Spleen (tissue), 11 donors: ENCODE data around the gene NLRP10. TPM values are rescaled to one million over a fixed set of nuclear protein-coding genes. Genes with fewer than 3 reads are reported as not detected.
"Not testable (repeated sequence)": the region's sequence is repeated elsewhere in the genome, so short reads cannot be mapped to it uniquely, and the experiment has no call there.

Experiments
- DNase-seq: peaks from one replicate; pipeline ENCODE4 v3.0.0-alpha.2; 2020
- H3K27ac ChIP-seq, 8 donors: fragments of 200-600 bp; sonication (generic) in 7 of 8; 1 replicate in 4 of 8; 2 replicates in 4 of 8; pipeline versions ENCODE4 v1.5.0 to v1.8.0; 2016 to 2021; ENCODE audit warnings: inconsistent platforms in 4 of 8, mild to moderate bottlenecking in 4 of 8, moderate library complexity in 1 of 8
- H3K27me3 ChIP-seq, 7 donors: fragments of 200-600 bp; sonication (generic) in 6 of 7; replicated peaks in 1 of 7; 1 replicate in 4 of 7; 2 replicates in 3 of 7; pipeline versions ENCODE4 v1.5.0 to v1.8.0; 2016 to 2021; ENCODE audit warnings: inconsistent platforms in 3 of 7, mild to moderate bottlenecking in 1 of 7
- H3K36me3 ChIP-seq, 6 donors: fragments of 200-600 bp; sonication (generic) in 5 of 6; 1 replicate in 4 of 6; 2 replicates in 2 of 6; pipeline versions ENCODE4 v1.5.0 to v1.8.0; 2016 to 2021; ENCODE audit warnings: inconsistent platforms in 2 of 6
- H3K4me1 ChIP-seq, 6 donors: fragments of 200-600 bp; sonication (generic) in 5 of 6; 1 replicate in 3 of 6; 2 replicates in 3 of 6; pipeline versions ENCODE4 v1.5.0 to v1.8.0; 2016 to 2021; ENCODE audit warnings: inconsistent platforms in 3 of 6
- H3K4me3 ChIP-seq, 8 donors: fragments of 200-600 bp; sonication (generic) in 7 of 8; 1 replicate in 4 of 8; 2 replicates in 4 of 8; pipeline versions ENCODE4 v1.5.0 to v1.8.0; 2016 to 2021; ENCODE audit warnings: inconsistent platforms in 4 of 8, mild to moderate bottlenecking in 4 of 8, moderate library complexity in 2 of 8
- H3K9me3 ChIP-seq, 8 donors: fragments of 200-600 bp; sonication (generic) in 7 of 8; 1 replicate in 4 of 8; 2 replicates in 4 of 8; pipeline versions ENCODE4 v1.5.0 to v1.8.0; 2016 to 2021; ENCODE audit warnings: inconsistent platforms in 4 of 8
- POLR2A ChIP-seq, 3 donors: fragments of 450-650 bp; IDR thresholded peaks; one replicate each; pipeline ENCODE4 v1.5.1; 2017; ENCODE audit warnings: antibody characterized with exemption in 3 of 3, mild to moderate bottlenecking in 1 of 3
- POLR2AphosphoS5 ChIP-seq, 3 donors: sonication (generic); formaldehyde crosslinking; IDR thresholded peaks; one replicate each; pipeline ENCODE4 v1.5.1; 2017; ENCODE audit warnings: antibody characterized with exemption in 3 of 3
- WGBS, 5 donors: extraction: QIAGEN DNeasy Blood & Tissue Kit in 3 of 5; methylation state at CpG; one replicate each; pipeline versions ENCODE4 v1.1.5 to v1.1.7; 2013 to 2018; 5-methylcytosine and 5-hydroxymethylcytosine counted together
- intact Hi-C: fragments of 100-400 bp; cut with DNase I; formaldehyde crosslinking; loops from one replicate; pipeline ENCODE4 v1.15.0; 2023; ENCODE audit warnings: low total_unique reads
- polyA plus RNA-seq, 3 donors: library from polyadenylated mRNA; stranded (reverse); fragments of 200-250 nt; gene quantifications; one replicate each; pipeline ENCODE4 v1.2.1, GENCODE V29; 2013
- total RNA-seq, 7 donors: library from RNA; depleted of rRNA in 3 of 7; stranded (reverse); fragments of >200 nt in 3 of 7; fragmentation: NEBNext Ultra II Directional in 4 of 7; extraction: Animal tissue kit (Norgen Biotek cat#: 25700) in 4 of 7; gene quantifications; one replicate each; pipeline versions ENCODE4 v1.1.0 to v1.2.1, GENCODE V29; 2016 to 2021
- TF ChIP-seq, protein P1 (sequence below), 11 experiments: fragments of 200-600 bp in 7 of 11; fragments of 450-650 bp in 4 of 11; sonication (generic) in 4 of 11; IDR thresholded peaks in 8 of 11; conservative IDR thresholded peaks in 3 of 11; 1 replicate in 7 of 11; 2 replicates in 4 of 11; pipeline versions ENCODE4 v1.4.0 to v1.8.0; 2016 to 2021; ENCODE audit warnings: antibody characterized with exemption in 11 of 11, inconsistent platforms in 4 of 11, mild to moderate bottlenecking in 1 of 11
- donor health status: healthy with polysubstance abuse.
- donor health status: DM: no; HTN: no; CAD: no; lungs with moderate emphysema.
- donor health status: DM: no; HTN: no; CAD: no.
- donor health status: Bipolar disorder and iron deficiency.
- donor health status: healthy.
- donor health status: DM: no; HTN: no; CAD: no.
- donor health status: DM: yes; HTN: yes; CAD: no.

Gene NLRP10
- total and polyA plus RNA-seq, 10 donors: not detected

DNA sequence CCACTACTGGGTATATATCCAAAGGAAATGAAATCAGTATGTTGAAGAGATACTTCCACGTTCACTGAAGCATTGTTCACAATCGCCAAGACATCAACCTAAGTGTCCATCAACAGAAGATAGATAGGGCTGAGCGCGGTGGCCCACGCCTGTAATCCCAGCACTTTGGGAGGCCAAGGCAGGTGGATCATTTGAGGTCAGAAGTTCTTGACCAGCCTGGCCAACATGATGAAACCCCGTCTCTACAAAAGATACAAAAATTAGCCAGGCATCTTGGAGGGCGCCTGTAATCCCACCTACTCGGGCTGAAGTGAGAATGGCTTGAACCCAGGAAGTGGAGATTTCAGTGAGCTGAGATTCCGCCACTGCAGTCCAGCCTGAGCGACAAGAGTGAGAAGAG, 34.5 kb upstream of the NLRP10 start:
- Histone ChIP-seq H3K27me3 (no peaks in the 10 kb centered on the region), H3K9me3 (no peaks in the 10 kb centered on the region), H3K36me3 (peaks cover 6 to 64% (median 53%) of the 10 kb centered on the region in 6 donors), H3K27ac (no peak overlapping the region), H3K4me1 (peaks cover 0 to 3% (median 0%) of the 10 kb centered on the region in 6 donors), H3K4me3 (no peak overlapping the region)
- WGBS, 5 donors: 94 to 97% (median 96%) methylated on average over 10 of the region's 10 CpGs
- TF ChIP-seq, protein P1, sequence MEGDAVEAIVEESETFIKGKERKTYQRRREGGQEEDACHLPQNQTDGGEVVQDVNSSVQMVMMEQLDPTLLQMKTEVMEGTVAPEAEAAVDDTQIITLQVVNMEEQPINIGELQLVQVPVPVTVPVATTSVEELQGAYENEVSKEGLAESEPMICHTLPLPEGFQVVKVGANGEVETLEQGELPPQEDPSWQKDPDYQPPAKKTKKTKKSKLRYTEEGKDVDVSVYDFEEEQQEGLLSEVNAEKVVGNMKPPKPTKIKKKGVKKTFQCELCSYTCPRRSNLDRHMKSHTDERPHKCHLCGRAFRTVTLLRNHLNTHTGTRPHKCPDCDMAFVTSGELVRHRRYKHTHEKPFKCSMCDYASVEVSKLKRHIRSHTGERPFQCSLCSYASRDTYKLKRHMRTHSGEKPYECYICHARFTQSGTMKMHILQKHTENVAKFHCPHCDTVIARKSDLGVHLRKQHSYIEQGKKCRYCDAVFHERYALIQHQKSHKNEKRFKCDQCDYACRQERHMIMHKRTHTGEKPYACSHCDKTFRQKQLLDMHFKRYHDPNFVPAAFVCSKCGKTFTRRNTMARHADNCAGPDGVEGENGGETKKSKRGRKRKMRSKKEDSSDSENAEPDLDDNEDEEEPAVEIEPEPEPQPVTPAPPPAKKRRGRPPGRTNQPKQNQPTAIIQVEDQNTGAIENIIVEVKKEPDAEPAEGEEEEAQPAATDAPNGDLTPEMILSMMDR (IDR thresholded peaks at IDR 0.05 in 8 of 11, conservative IDR thresholded peaks at IDR 0.05 in 3 of 11): no peak
- no peak for TF ChIP-seq POLR2A (IDR thresholded peaks at IDR 0.05)
- TF ChIP-seq POLR2AphosphoS5 (IDR thresholded peaks at IDR 0.05): peak in 1 of 3 donors; percentile 14
- intact Hi-C loops: no loop called here
- no peak for DNase-seq

DNA sequence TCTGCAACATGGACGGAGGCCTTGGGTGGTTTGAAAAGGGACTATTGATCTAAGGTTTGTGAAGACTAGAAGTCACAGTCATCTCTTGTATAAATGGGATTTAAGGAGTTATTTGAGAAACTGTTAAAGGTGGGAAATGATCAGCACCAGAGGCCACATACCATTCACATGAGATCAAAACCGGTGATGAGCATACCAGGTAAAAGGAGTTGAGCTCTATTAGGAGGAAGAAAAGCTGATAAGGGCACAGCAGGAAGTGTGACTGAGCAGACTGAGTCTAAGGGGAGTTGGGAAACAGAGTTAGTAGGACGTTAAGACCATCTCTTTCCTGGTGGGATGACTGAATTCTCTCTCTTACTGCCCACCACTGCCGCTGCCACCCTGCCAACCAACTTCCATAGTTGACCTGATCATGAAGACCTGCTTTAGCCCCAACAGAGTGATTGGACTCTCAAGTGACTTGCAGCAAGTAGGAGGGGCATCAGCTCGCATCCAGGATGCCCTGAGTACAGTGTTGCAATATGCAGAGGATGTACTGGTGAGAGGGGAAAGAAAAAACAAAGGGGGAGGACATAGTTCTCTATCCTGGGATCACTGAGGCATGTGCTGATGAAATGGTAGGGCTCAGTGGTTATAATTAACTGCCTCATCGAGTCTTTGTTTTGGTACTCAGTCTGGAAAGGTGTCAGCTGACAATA, 29.5 kb upstream of the NLRP10 start:
- WGBS, 5 donors: 65 to 88% (median 82%) methylated on average over 6 of the region's 6 CpGs
- DNase-seq: no peak
- Histone ChIP-seq H3K27ac (no peak overlapping the region), H3K27me3 (no peaks in the 10 kb centered on the region), H3K9me3 (no peaks in the 10 kb centered on the region), H3K4me3 (no peak overlapping the region), H3K4me1 (peaks cover 2 to 23% (median 8%) of the 10 kb centered on the region in 6 donors), H3K36me3 (peaks cover 8 to 100% (median 85%) of the 10 kb centered on the region in 6 donors)
- intact Hi-C loops: no loop called here
- TF ChIP-seq POLR2AphosphoS5 (IDR thresholded peaks at IDR 0.05) (no peak), POLR2A (IDR thresholded peaks at IDR 0.05) (no peak)
- TF ChIP-seq, protein P1 (IDR thresholded peaks at IDR 0.05 in 8 of 11, conservative IDR thresholded peaks at IDR 0.05 in 3 of 11): no peak

DNA sequence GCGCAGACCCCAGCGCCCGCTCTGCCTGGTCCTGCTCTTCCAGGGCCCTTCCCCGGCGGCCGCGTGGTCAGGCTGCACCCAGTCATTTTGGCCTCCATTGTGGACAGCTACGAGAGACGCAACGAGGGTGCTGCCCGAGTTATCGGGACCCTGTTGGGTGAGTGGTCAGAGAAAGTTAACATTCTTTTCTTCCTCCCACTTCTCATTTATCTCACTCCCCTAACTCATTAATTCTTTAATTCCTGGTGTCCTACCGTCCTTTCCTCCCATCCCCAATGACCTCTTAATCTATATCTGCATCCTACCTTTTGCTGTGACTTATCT, 22.3 kb upstream of the NLRP10 start:
- peaks cover 22 to 53% (median 41%) of the 10 kb centered on the region in 6 donors for H3K4me1 ChIP-seq
- H3K27me3 ChIP-seq, DNase-seq, H3K9me3 ChIP-seq: not testable (repeated sequence)
- H3K4me3 ChIP-seq: peak overlapping the region; percentile 86 to 97 (median 92)
- H3K36me3 ChIP-seq: peaks cover 0 to 40% (median 19%) of the 10 kb centered on the region in 6 donors
- intact Hi-C loops: loop anchor here (5.0 to 10.0 kb wide), 2 partner anchors 95 to 893 kb away; no protein-coding TSS in a partner anchor
- peak overlapping the region; percentile 44 to 88 (median 84) for H3K27ac ChIP-seq
- 0 to 1% (median 1%) methylated on average over 7 to 13 of the region's 13 CpGs for WGBS, 5 donors

DNA sequence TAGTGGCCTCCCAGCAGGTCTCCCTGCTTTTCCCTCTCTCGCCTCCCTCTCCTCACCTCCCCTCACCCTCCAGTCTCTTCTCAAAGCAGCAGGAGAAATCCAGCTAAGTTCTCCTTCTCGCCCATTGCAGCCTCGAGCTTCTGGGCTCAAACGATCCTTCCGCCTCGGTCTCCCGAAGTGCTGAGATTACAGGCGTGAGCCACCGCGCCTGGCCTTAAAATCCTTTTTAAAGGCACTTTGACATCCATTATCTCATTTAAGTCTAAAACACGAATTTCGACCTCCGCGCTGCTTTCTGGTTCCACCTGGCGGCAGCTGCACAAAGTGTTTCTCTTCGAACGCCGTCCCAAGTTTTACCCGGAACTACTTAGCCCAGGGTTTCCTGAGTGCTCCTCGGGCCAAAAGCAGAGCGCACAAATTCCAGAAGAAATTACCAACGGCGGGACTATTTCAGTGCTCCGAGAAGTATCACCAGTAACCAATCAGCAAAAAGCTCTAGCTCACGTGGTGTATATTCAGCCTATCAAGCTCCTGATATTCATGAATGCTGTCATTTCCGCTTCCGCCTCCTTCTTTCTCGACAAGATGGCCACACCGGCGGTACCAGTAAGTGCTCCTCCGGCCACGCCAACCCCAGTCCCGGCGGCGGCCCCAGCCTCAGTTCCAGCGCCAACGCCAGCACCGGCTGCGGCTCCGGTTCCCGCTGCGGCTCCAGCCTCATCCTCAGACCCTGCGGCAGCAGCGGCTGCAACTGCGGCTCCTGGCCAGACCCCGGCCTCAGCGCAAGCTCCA, 21.7 kb upstream of the NLRP10 start, which contains the start of gene EIF3F:
Gene EIF3F (plus strand): TSS at position 570 of the 792 bp plus-strand sequence. CDS start 16 bp downstream, at position 586.
- Histone ChIP-seq H3K9me3 (no peaks in the 10 kb centered on the region), H3K36me3 (peaks cover 0 to 34% (median 13%) of the 10 kb centered on the region in 6 donors), H3K4me1 (peaks cover 22 to 53% (median 41%) of the 10 kb centered on the region in 6 donors), H3K27ac (peak within 1 kb of the TSS; percentile 81 to 88 (median 84)), H3K4me3 (peak within 1 kb of the TSS; percentile 86 to 97 (median 92)), H3K27me3 (no peaks in the 10 kb centered on the region)
- WGBS, 5 donors: 0 to 1% (median 1%) methylated on average over 36 to 47 of the region's 47 CpGs
- intact Hi-C loops: loop anchor here (5.0 to 10.0 kb wide), 2 partner anchors 95 to 892 kb away; no protein-coding TSS in a partner anchor
- TF ChIP-seq, protein P1 (IDR thresholded peaks at IDR 0.05 in 8 of 11, conservative IDR thresholded peaks at IDR 0.05 in 3 of 11): peak; percentile 74 to 92 (median 86)
- peak; percentile 73 to 85 (median 82) for TF ChIP-seq POLR2AphosphoS5 (IDR thresholded peaks at IDR 0.05)
- TF ChIP-seq POLR2A (IDR thresholded peaks at IDR 0.05): no peak
- DNase-seq: peak; percentile 93
